PFSK-1 (cell line): Measurements from ENCODE around the gene MAB21L3.

Source experiments
- FOXP2 ChIP-seq: optimal IDR thresholded peaks from 2 replicates; pipeline ENCODE3; 2011; ENCODE audit warnings: borderline replicate concordance, control low read depth, inconsistent platforms; ENCODE audit not compliant: insufficient read depth; ENCODE audit errors: extremely low read length, extremely low read depth
- POLR2AphosphoS5 ChIP-seq: IDR thresholded peaks from 2 replicates; pipeline ENCODE4 v1.6.1; 2012; ENCODE audit warnings: low read depth, mild to moderate bottlenecking, control low read depth, low read length, moderate library complexity
- SIN3A ChIP-seq: IDR thresholded peaks from 2 replicates; pipeline ENCODE4 v1.6.1; 2012; ENCODE audit warnings: mild to moderate bottlenecking, low read length, moderate library complexity, borderline replicate concordance; ENCODE audit not compliant: insufficient read depth
- TAF1 ChIP-seq: IDR thresholded peaks from 2 replicates; pipeline ENCODE4 v1.6.1; 2012; ENCODE audit warnings: low read length, control low read depth, borderline replicate concordance; ENCODE audit not compliant: insufficient read depth
- TF ChIP-seq, protein P1 (sequence below), 2 experiments: IDR thresholded peaks; 2 replicates each; pipeline versions ENCODE4 v1.6.1 to v1.8.0; 2011 to 2012; ENCODE audit warnings: low read depth in 2 of 2, low read length in 2 of 2, control low read depth in 1 of 2, inconsistent platforms in 1 of 2, mild to moderate bottlenecking in 1 of 2, moderate library complexity in 1 of 2; ENCODE audit not compliant: insufficient read depth in 1 of 2

The MAB21L3 gene

DNA sequence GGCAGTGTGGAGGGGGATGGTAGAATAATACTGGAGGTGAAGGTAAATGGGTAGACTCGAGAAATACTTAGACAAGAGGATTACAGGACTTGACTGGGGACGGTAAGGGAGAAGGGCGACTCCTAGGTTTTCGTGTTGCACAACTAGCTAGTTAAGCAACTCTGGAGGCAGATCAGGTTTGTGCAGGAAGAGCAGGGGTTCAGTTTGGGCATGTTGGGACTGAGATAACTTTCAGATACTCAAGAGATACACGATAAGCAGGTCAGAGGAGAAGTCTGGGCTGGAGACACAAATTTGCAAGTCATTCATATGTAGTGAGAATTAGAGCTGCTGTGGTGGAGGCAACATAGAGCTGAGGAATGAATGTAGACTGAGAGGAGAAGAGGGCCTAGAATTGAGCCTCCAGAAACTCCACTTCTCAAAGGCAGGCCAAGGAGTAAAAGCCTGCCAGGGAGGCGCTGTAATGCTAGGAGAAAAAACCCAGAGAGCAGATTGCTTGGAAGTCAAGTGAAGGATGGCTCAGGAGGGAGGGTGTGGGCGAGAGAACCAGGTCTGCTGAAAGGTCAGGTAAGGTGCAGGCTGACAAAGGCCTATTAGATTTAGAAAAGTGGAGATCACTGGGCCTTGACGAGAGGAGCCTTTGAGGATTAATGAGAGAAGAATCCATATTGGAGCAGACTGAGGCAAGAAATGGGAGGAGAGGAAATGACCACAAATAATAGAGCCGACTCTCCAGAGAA is 20.8 kb downstream of the MAB21L3 start:
- TF ChIP-seq POLR2AphosphoS5 (no peak), SIN3A (no peak), TAF1 (no peak)
- TF ChIP-seq, protein P1, sequence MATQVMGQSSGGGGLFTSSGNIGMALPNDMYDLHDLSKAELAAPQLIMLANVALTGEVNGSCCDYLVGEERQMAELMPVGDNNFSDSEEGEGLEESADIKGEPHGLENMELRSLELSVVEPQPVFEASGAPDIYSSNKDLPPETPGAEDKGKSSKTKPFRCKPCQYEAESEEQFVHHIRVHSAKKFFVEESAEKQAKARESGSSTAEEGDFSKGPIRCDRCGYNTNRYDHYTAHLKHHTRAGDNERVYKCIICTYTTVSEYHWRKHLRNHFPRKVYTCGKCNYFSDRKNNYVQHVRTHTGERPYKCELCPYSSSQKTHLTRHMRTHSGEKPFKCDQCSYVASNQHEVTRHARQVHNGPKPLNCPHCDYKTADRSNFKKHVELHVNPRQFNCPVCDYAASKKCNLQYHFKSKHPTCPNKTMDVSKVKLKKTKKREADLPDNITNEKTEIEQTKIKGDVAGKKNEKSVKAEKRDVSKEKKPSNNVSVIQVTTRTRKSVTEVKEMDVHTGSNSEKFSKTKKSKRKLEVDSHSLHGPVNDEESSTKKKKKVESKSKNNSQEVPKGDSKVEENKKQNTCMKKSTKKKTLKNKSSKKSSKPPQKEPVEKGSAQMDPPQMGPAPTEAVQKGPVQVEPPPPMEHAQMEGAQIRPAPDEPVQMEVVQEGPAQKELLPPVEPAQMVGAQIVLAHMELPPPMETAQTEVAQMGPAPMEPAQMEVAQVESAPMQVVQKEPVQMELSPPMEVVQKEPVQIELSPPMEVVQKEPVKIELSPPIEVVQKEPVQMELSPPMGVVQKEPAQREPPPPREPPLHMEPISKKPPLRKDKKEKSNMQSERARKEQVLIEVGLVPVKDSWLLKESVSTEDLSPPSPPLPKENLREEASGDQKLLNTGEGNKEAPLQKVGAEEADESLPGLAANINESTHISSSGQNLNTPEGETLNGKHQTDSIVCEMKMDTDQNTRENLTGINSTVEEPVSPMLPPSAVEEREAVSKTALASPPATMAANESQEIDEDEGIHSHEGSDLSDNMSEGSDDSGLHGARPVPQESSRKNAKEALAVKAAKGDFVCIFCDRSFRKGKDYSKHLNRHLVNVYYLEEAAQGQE (IDR thresholded peaks at IDR 0.05; ENCODE audit: insufficient read depth in 1 of 2, low read depth in 2 of 2, low read length in 2 of 2), result no peak

DNA sequence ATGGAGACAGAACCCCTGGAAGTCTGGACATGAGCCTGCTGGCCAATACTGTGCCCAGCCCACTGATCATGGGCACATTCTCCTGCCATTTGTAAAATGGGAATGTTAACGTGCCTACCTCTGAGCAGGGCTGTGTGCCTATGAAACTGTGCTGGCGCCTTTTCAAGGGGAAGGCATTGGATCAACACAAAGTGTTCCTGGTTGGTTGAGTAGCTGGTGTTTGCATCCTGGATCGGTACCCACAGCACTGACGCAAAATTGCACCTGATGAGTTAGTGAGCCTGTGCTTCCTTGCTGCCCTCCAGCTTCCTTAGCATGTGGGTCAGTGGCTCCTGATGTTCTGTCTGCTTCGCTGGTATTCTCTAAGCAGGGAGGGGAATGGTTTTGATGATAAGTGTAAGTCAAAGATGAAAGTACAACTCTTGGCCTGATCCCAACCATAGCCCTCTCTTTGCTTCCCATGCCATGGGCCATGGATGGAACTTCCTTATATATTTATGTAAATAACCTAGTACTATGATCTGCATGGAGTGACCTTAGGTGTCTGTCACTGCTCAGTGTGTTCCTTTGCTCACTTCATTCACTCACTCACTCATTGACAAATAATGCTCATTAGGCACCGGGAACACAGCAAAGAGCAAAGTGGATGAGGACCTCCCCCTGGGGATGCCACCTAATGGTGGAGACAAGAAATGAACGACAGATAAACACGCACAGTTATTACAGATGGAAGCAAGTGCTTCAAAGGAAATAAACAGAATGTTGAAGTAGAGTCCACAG is 22.7 kb downstream of the MAB21L3 start:
- TF ChIP-seq SIN3A (no peak), FOXP2 (no peak), TAF1 (no peak), POLR2AphosphoS5 (no peak)
- TF ChIP-seq, protein P1 (IDR thresholded peaks at IDR 0.05; ENCODE audit: insufficient read depth in 1 of 2, low read depth in 2 of 2, low read length in 2 of 2), result no peak

DNA sequence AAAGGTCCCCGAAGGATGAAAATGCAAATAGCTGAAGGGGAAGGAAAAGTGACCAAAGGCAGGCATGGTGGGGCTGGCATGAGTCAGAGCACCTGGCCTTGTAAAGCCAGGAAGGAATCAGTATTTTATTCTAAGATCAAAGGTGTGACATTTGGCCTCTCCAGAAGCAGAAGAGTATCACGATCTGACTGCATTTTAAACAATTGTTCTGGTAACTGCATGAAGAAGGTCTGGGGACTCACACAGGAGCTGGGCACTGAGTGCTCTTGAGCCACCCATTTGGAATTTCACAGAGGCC is 23.2 kb downstream of the MAB21L3 start:
- TF ChIP-seq FOXP2, result no peak
- no peak for TF ChIP-seq POLR2AphosphoS5
- TF ChIP-seq SIN3A, result no peak
- TF ChIP-seq, protein P1 (IDR thresholded peaks at IDR 0.05; ENCODE audit: insufficient read depth in 1 of 2, low read depth in 2 of 2, low read length in 2 of 2), result no peak
- TF ChIP-seq TAF1, result no peak

DNA sequence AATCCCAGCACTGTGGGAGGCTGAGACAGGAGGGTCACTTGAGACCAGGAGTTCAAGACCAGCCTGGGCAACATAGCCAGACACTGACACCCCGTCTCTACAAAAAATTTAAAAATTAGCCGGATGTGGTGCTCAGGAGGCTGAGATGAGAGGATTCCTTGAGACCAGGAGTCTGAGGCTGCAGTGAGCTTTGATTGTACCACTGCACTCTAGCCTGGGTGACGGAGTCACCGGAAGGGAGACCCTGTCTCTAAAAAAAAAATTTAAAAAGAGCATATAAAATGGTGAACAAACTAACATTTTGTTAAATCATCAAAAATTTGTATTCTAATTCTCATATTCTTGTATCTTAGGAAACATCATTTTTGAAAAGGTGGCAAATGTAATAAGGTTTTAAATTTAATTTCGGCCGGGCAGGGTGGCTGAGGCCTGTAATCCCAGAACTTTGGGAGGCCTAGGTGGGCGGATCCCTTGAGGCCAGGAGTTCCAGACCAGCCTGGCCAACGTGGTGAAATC is 27.1 kb downstream of the MAB21L3 start:
- TF ChIP-seq, protein P1 (IDR thresholded peaks at IDR 0.05; ENCODE audit: insufficient read depth in 1 of 2, low read depth in 2 of 2, low read length in 2 of 2), result no peak
- TF ChIP-seq POLR2AphosphoS5, result no peak
- TF ChIP-seq TAF1, result no peak
- no peak for TF ChIP-seq FOXP2
- TF ChIP-seq SIN3A, result no peak
